Endodermal cell (in vitro differentiated cells): ENCODE measurements around the gene SDHA. TPM values are rescaled to one million over a fixed set of nuclear protein-coding genes. Genes with fewer than 3 reads are reported as not detected.

ENCODE experiments used
- DNase-seq: peaks from one replicate; pipeline ENCODE4 v3.0.0-alpha.2; 2017
- H3K27ac ChIP-seq: 2 replicates; pipeline ENCODE4 v1.5.1; 2013; ENCODE audit warnings: mild to moderate bottlenecking, low read depth, low read length, moderate library complexity
- H3K27me3 ChIP-seq: 2 replicates; pipeline ENCODE4 v1.6.1; 2013; ENCODE audit warnings: mild to moderate bottlenecking, low read length, moderate library complexity; ENCODE audit not compliant: insufficient read depth, control insufficient read depth, poor library complexity, severe bottlenecking
- H3K36me3 ChIP-seq: 2 replicates; pipeline ENCODE4 v1.7.0; 2013; ENCODE audit warnings: mild to moderate bottlenecking, low read length, moderate library complexity; ENCODE audit not compliant: control insufficient read depth, insufficient read depth
- H3K4me1 ChIP-seq: one replicate; pipeline ENCODE4 v1.7.0; 2013; ENCODE audit warnings: low read length; ENCODE audit not compliant: control insufficient read depth, insufficient read depth
- H3K4me3 ChIP-seq: 2 replicates; pipeline ENCODE4 v1.5.1; 2013; ENCODE audit warnings: mild to moderate bottlenecking, low read length, moderate library complexity
- H3K9ac ChIP-seq: 2 replicates; pipeline ENCODE4 v1.6.1; 2013; ENCODE audit warnings: mild to moderate bottlenecking, low read length, moderate library complexity; ENCODE audit not compliant: poor library complexity, severe bottlenecking; ENCODE audit errors: extremely low read depth
- H3K9me3 ChIP-seq: 2 replicates; pipeline ENCODE4 v1.6.1; 2013; ENCODE audit warnings: mild to moderate bottlenecking, low read length, moderate library complexity; ENCODE audit not compliant: control insufficient read depth
- H3K27ac Mint-ChIP-seq: 2 replicates; pipeline ENCODE4 v1.8.0; 2020; ENCODE audit warnings: mixed read lengths
- H3K27me3 Mint-ChIP-seq: 2 replicates; pipeline ENCODE4 v1.8.0; 2021; ENCODE audit warnings: mild to moderate bottlenecking, mixed read lengths; ENCODE audit not compliant: insufficient read depth
- H3K36me3 Mint-ChIP-seq: 2 replicates; pipeline ENCODE4 v1.8.0; 2020; ENCODE audit warnings: low read depth, mixed read lengths
- H3K4me1 Mint-ChIP-seq: 2 replicates; pipeline ENCODE4 v1.8.0; 2020; ENCODE audit warnings: mixed read lengths
- H3K4me3 Mint-ChIP-seq: 2 replicates; pipeline ENCODE4 v1.8.0; 2020; ENCODE audit warnings: mild to moderate bottlenecking, moderate library complexity, mixed read lengths
- H3K9me3 Mint-ChIP-seq: 2 replicates; pipeline ENCODE4 v1.8.0; 2020; ENCODE audit warnings: mild to moderate bottlenecking, mixed read lengths
- WGBS, 2 experiments: methylation state at CpG; one replicate each; pipeline versions ENCODE4 v1.1.5 to v1.1.7; 2013; ENCODE audit warnings: missing lambda C conversion rate in 2 of 2, mixed read lengths in 1 of 2; ENCODE audit not compliant: insufficient coverage in 1 of 2, insufficient read length in 1 of 2; 5-methylcytosine and 5-hydroxymethylcytosine counted together
- total RNA-seq, 2 donors: library from RNA; stranded (reverse); fragmentation: NEBNext Ultra II Directional in 1 of 2; extraction: Animal tissue kit (Norgen Biotek cat#: 25700) in 1 of 2; gene quantifications; 2 replicates in 1 of 2; 3 replicates in 1 of 2; pipeline ENCODE4 v1.2.1, GENCODE V29; 2021
- TF ChIP-seq, protein P1 (sequence below): fragments of 200-600 bp; sonication (generic); conservative IDR thresholded peaks from 2 replicates; pipeline ENCODE4 v1.5.0; 2021; ENCODE audit warnings: antibody characterized with exemption, mild to moderate bottlenecking

Gene SDHA
- total RNA-seq, 2 donors from 2014 or later = 61.6 to 73.1 TPM

DNA sequence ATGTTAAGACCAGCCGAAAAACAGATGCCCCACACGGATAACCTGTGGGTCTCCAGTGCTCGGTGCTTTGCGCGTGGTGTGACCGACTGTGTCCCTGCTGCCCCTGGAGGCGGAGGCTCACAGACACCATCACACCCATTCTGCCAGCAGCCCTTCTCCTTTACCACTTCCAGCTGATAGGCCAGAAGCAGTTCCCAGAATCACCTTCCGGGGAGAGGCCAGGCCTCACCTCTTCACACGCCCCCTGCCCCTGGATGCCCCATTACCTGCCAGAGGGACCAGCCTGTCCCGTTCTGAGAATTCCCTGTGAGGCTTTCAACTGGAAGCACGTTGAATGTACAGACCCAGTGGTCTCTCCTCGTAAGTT, 48.4 kb upstream of the SDHA start:
- TF ChIP-seq, protein P1, sequence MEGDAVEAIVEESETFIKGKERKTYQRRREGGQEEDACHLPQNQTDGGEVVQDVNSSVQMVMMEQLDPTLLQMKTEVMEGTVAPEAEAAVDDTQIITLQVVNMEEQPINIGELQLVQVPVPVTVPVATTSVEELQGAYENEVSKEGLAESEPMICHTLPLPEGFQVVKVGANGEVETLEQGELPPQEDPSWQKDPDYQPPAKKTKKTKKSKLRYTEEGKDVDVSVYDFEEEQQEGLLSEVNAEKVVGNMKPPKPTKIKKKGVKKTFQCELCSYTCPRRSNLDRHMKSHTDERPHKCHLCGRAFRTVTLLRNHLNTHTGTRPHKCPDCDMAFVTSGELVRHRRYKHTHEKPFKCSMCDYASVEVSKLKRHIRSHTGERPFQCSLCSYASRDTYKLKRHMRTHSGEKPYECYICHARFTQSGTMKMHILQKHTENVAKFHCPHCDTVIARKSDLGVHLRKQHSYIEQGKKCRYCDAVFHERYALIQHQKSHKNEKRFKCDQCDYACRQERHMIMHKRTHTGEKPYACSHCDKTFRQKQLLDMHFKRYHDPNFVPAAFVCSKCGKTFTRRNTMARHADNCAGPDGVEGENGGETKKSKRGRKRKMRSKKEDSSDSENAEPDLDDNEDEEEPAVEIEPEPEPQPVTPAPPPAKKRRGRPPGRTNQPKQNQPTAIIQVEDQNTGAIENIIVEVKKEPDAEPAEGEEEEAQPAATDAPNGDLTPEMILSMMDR = peak; percentile 14
- no peaks in the 10 kb centered on the region for H3K4me1 ChIP-seq
- H3K9ac ChIP-seq = no peak overlapping the region
- H3K4me3 Mint-ChIP-seq = no peak overlapping the region
- no peaks in the 10 kb centered on the region for H3K27me3 Mint-ChIP-seq
- no peaks in the 10 kb centered on the region for H3K36me3 ChIP-seq
- H3K27ac Mint-ChIP-seq = no peak overlapping the region
- DNase-seq = no peak
- peaks cover 5% of the 10 kb centered on the region for H3K9me3 Mint-ChIP-seq
- H3K27ac ChIP-seq = no peak overlapping the region
- 92 to 97% methylated on average over 10 to 12 of the region's 12 CpGs for WGBS, 2 experiments
- H3K4me1 Mint-ChIP-seq = no peaks in the 10 kb centered on the region
- no peak overlapping the region for H3K4me3 ChIP-seq
- no peaks in the 10 kb centered on the region for H3K9me3 ChIP-seq
- peaks cover 8% of the 10 kb centered on the region for H3K36me3 Mint-ChIP-seq
- H3K27me3 ChIP-seq = no peaks in the 10 kb centered on the region

DNA sequence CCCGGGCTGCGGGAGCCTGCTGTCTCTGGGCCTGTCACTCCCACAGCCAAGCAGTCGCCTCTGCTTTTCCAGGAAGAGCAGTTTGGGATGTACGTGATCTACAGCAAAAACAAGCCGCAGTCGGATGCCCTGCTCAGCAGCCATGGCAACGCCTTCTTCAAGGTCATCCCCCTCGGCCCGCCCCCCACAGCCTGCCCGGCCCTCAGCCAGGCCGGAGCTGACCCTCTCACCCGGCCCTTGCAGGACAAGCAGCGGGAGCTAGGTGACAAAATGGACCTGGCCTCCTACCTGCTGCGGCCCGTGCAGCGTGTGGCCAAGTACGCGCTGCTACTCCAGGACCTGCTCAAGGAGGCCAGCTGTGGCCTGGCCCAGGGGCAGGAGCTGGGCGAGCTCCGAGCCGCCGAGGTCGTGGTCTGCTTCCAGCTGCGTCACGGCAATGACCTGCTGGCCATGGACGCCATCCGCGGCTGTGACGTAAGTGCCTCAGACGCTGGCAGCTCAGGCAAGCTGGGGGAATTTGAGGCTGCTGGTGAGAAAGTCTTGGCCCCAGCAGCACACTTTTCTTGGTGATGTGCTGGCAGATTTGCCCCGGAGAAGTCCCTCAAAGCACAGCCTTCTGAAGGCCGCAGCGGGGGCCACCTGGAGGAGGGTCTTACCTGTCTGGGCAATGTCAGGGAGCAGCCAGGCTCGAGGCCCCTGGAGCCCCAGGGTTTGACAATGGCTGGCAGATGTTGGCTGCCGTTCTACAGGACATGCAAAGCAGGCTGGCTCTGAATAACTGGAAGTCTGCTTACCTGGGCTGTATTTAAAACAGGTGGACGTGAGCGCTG, 46.9 kb upstream of the SDHA start:
- Mint-ChIP-seq H3K27me3 (no peaks in the 10 kb centered on the region), H3K4me1 (peaks cover under 1% of the 10 kb centered on the region), H3K9me3 (peaks cover 3% of the 10 kb centered on the region), H3K36me3 (peaks cover 6% of the 10 kb centered on the region), H3K4me3 (no peak overlapping the region), H3K27ac (no peak overlapping the region)
- peak overlapping the region; percentile 44 for H3K27ac ChIP-seq
- TF ChIP-seq, protein P1 = no peak
- peaks cover 1% of the 10 kb centered on the region for H3K4me1 ChIP-seq
- no peaks in the 10 kb centered on the region for H3K27me3 ChIP-seq
- no peak overlapping the region for H3K4me3 ChIP-seq
- H3K9me3 ChIP-seq = no peaks in the 10 kb centered on the region
- no peak for DNase-seq
- H3K9ac ChIP-seq = no peak overlapping the region
- 94 to 98% methylated on average over 23 to 37 of the region's 37 CpGs for WGBS, 2 experiments
- H3K36me3 ChIP-seq = no peaks in the 10 kb centered on the region

DNA sequence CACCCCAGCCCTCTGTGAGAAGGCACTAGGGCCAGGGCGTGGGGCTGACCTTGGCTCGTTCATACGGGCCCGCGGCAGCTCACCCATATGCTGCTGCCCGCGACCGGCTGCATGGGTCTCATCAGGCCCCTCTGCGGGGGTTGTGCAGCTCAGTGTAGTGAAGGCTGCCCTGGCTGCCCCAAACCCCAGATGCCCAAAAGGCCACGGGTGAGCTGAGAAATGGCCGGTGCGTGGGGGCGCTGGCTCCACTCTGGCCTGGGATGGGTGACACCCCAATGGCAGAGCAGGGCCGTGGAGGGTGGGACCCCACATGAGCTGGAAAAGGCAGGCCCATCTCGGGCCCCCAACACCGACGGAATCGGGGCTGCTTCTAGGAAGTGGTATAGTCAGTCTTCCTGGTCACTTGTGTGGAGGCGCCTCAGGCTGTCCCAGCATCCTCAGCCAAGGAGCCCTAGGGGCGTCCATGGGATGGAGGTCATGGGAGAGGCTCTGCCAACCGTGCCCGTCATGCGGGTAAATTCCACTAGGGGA, 46.3 kb upstream of the SDHA start:
- H3K36me3 Mint-ChIP-seq = peaks cover 4% of the 10 kb centered on the region
- no peak overlapping the region for H3K4me3 Mint-ChIP-seq
- 88 to 90% methylated on average over 17 to 23 of the region's 23 CpGs for WGBS, 2 experiments
- no peaks in the 10 kb centered on the region for H3K9me3 Mint-ChIP-seq
- DNase-seq = no peak
- H3K27me3 ChIP-seq = no peaks in the 10 kb centered on the region
- H3K4me1 ChIP-seq = peaks cover 3% of the 10 kb centered on the region
- no peaks in the 10 kb centered on the region for H3K36me3 ChIP-seq
- no peak overlapping the region for H3K4me3 ChIP-seq
- no peak overlapping the region for H3K9ac ChIP-seq
- TF ChIP-seq, protein P1 = no peak
- no peaks in the 10 kb centered on the region for H3K9me3 ChIP-seq
- H3K4me1 Mint-ChIP-seq = peaks cover 7% of the 10 kb centered on the region
- no peaks in the 10 kb centered on the region for H3K27me3 Mint-ChIP-seq
- H3K27ac Mint-ChIP-seq = no peak overlapping the region
- no peak overlapping the region for H3K27ac ChIP-seq
